ENCODE results near the gene GDAP2. TPM values are rescaled to one million over a fixed set of nuclear protein-coding genes. Genes with fewer than 3 reads are reported as not detected.
A peak's percentile ranks its signal among the peaks of the same experiment; 100 is the strongest.

GDAP2 gene
- total RNA-seq, 4 donors from 2014 or later, result 19.6 to 34.4 (median 25.1) TPM

GRCh38 chr1:117942293-117942692 is 12.9 kb upstream of the GDAP2 start:
- Histone ChIP-seq H3K4me3 (no peak overlapping the region), H3K27ac (no peak overlapping the region), H3K27me3 (no peaks in the 10 kb centered on the region), H3K9me3 (no peaks in the 10 kb centered on the region), H3K36me3 (peaks cover 99% of the 10 kb centered on the region), H3K4me1 (no peaks in the 10 kb centered on the region)
- no peak for TF ChIP-seq POLR2A (IDR thresholded peaks at IDR 0.05)
- TF ChIP-seq EP300 (IDR thresholded peaks at IDR 0.05), result no peak
- no peak for TF ChIP-seq CTCF (IDR thresholded peaks at IDR 0.05)
- TF ChIP-seq POLR2AphosphoS5 (IDR thresholded peaks at IDR 0.05), result no peak
- 93% methylated on average over 2 of the region's 2 CpGs for WGBS
- no peak for DNase-seq (ENCODE audit: low spot score in 2 of 2)

- H3K9me3 ChIP-seq, result no peaks in the 10 kb centered on the region
- no peak overlapping the region for H3K4me3 ChIP-seq
- TF ChIP-seq CTCF (IDR thresholded peaks at IDR 0.05), result no peak
- TF ChIP-seq EP300 (IDR thresholded peaks at IDR 0.05), result no peak
- no peak for TF ChIP-seq POLR2AphosphoS5 (IDR thresholded peaks at IDR 0.05)
- no peak overlapping the region for H3K27ac ChIP-seq
- no peaks in the 10 kb centered on the region for H3K27me3 ChIP-seq
- no peak for DNase-seq (ENCODE audit: low spot score in 2 of 2)
- peaks cover 19% of the 10 kb centered on the region for H3K4me1 ChIP-seq
- H3K36me3 ChIP-seq, result peaks cover 26% of the 10 kb centered on the region
- 94% methylated on average over 2 of the region's 2 CpGs for WGBS
These were observed 4.3 kb upstream of the GDAP2 start for GRCh38 chr1:117933769-117934168.

GRCh38 chr1:117932576-117932975 is 3.2 kb upstream of the GDAP2 start:
- no peak overlapping the region for H3K27ac ChIP-seq
- 95% methylated on average over 4 of the region's 4 CpGs for WGBS
- no peaks in the 10 kb centered on the region for H3K9me3 ChIP-seq
- H3K27me3 ChIP-seq, result no peaks in the 10 kb centered on the region
- peaks cover 14% of the 10 kb centered on the region for H3K36me3 ChIP-seq
- H3K4me1 ChIP-seq, result peaks cover 31% of the 10 kb centered on the region
- DNase-seq (ENCODE audit: low spot score in 2 of 2), result no peak
- H3K4me3 ChIP-seq, result no peak overlapping the region
- no peak for TF ChIP-seq EP300 (IDR thresholded peaks at IDR 0.05)
- no peak for TF ChIP-seq POLR2AphosphoS5 (IDR thresholded peaks at IDR 0.05)
- no peak for TF ChIP-seq POLR2A (IDR thresholded peaks at IDR 0.05)
- no peak for TF ChIP-seq CTCF (IDR thresholded peaks at IDR 0.05)

- peak overlapping the region; percentile 92 for H3K4me3 ChIP-seq
- no peak overlapping the region for H3K27ac ChIP-seq
- no peak for TF ChIP-seq POLR2AphosphoS5 (IDR thresholded peaks at IDR 0.05)
- no peak for TF ChIP-seq EP300 (IDR thresholded peaks at IDR 0.05)
- no peak for TF ChIP-seq POLR2A (IDR thresholded peaks at IDR 0.05)
- TF ChIP-seq CTCF (IDR thresholded peaks at IDR 0.05), result no peak
- peaks cover 31% of the 10 kb centered on the region for H3K4me1 ChIP-seq
- 3% methylated on average over 6 of the region's 6 CpGs for WGBS
- DNase-seq (ENCODE audit: low spot score in 2 of 2), result no peak
- no peaks in the 10 kb centered on the region for H3K27me3 ChIP-seq
- no peaks in the 10 kb centered on the region for H3K36me3 ChIP-seq
- H3K9me3 ChIP-seq, result no peaks in the 10 kb centered on the region
These were observed 1.1 kb upstream of the GDAP2 start for GRCh38 chr1:117930484-117930883.

GRCh38 chr1:117930173-117930447 is 689 bp upstream of the GDAP2 start:
- no peaks in the 10 kb centered on the region for H3K27me3 ChIP-seq
- peaks cover 31% of the 10 kb centered on the region for H3K4me1 ChIP-seq
- 1% methylated on average over 12 of the region's 12 CpGs for WGBS
- peak overlapping the region; percentile 92 for H3K4me3 ChIP-seq
- no peaks in the 10 kb centered on the region for H3K9me3 ChIP-seq
- H3K27ac ChIP-seq, result peak overlapping the region; percentile 84
- TF ChIP-seq POLR2AphosphoS5 (IDR thresholded peaks at IDR 0.05) (no peak), EP300 (IDR thresholded peaks at IDR 0.05) (no peak), CTCF (IDR thresholded peaks at IDR 0.05) (no peak), POLR2A (IDR thresholded peaks at IDR 0.05) (no peak)
- no peak for DNase-seq (ENCODE audit: low spot score in 2 of 2)
- no peaks in the 10 kb centered on the region for H3K36me3 ChIP-seq

Data from suprapubic skin (tissue), 4 donors.